ENCODE measurements around the gene AKT2. TPM values are rescaled to one million over a fixed set of nuclear protein-coding genes. Genes with fewer than 3 reads are reported as not detected.

Gene AKT2
- total RNA-seq, 1 donor from 2014 or later = 91.2 TPM

GRCh38 chr19:40191836-40192646 lies 93.1 kb downstream of the AKT2 start:
- DNase-seq (ENCODE audit: low read depth) = peak; percentile 29

DNA sequence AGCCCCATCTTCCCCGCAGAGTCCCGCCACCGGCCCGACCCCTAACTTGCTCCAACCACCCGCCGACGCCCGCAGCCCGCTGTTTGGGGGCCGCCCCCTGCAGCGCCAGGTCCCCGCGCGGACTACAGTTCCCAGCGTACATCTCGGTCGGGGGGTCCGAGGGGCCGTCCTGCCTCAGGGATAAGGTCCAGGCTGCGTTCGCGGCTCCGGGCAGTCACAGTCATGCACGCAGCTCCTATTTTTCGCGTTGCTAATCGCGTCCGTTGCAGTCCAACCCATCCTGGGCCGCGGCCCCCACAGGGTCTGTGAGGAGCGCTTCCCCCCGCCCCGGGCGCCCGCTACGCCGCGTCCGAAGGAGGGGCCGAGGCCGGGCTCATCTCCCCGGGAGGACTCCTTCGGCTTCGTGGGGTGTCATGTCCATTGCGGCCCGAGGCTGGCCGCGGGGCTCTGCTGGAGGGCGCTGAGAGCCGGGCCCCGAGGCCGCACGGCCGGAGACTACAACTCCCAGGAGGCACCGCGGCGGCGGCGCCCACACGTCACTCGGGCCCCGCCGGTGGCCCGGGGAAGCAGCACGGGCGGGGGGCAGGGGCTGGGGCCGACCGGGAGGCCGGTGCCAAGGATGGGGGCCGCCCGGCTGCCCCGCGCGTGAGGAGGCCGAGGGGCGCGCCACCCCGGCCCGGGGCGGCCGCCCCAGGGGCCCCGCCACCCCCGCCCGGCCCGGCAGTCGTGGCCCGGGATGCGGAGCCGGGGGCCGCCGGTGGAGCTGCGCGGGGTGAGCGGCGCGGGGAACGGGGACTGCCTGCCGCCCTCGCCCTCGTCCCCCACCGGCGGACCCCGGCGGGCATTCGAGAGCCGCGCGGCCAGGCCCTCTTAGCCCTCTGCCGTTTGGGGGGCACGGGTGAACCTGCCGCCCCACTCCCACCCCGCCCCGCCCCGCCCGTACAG lies 94.0 kb downstream of the AKT2 start, which contains the start of gene MAP3K10:
MAP3K10 (plus strand) TSS at position 536 of the 945 bp plus-strand sequence. CDS start 606 bp downstream, outside the sequence.
- peak; percentile 71 for DNase-seq (ENCODE audit: low read depth)

DNA sequence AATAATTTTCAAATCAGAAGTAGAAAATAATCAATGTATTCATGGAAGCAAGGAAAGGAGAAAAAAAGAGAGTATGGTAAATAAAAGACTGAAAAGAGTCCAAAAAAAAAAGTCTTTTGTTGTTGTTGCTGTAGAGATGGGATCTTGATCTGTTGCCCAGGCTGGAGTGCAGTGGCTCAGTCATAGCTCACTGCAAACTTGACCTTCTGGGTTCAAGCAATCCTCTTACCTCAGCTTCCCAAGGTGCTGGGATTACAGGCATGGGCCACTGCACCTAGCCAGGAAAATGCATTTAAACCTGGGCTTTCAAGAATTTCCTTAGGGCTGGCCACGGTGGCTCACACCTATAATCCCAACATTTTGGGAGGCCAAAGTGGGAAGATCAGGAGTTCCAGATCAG lies 100.9 kb downstream of the AKT2 start:
- no peak for DNase-seq (ENCODE audit: low read depth)

MicroRNA genes within 50 kb of the gene (microRNA counts, 767-probe panel; counts per million panel counts)
- microRNA hsa-miR-641 = not detected

Small RNA genes within 50 kb of the gene (microRNA-seq; reads per million reads assigned to microRNA genes)
- gene MIR641 = 8.1 reads per million, percentile 29 among the genes with 10 or more reads in this experiment

Other genes with a start within 250 kb of the AKT2 start
- gene ZNF780B, start 229.1 kb downstream of the AKT2 start, total RNA-seq = 7.8 and 9.8 TPM in 2 replicates
- gene ZNF780A, start 194.4 kb downstream of the AKT2 start, total RNA-seq = 11.6 and 17.3 TPM in 2 replicates
- 11.1 and 12.8 TPM in 2 replicates for gene MAP3K10, start 93.9 kb downstream of the AKT2 start, total RNA-seq
- gene TTC9B, start 67.0 kb downstream of the AKT2 start, total RNA-seq = not detected in 2 replicates
- gene CCNP, start 58.7 kb downstream of the AKT2 start, total RNA-seq = not detected in 2 replicates
- gene C19orf47, start 63.1 kb upstream of the AKT2 start, total RNA-seq = 60.5 and 67.8 TPM in 2 replicates
- gene PLD3, start 63.4 kb upstream of the AKT2 start, total RNA-seq = 740 and 993 TPM in 2 replicates
- gene HIPK4, start 104.8 kb upstream of the AKT2 start, total RNA-seq = 0.05 and 0.26 TPM in 2 replicates
- gene PRX, start 128.0 kb upstream of the AKT2 start, total RNA-seq = 2.6 and 2.8 TPM in 2 replicates
- 12.9 and 23.0 TPM in 2 replicates for gene SERTAD1, start 140.6 kb upstream of the AKT2 start, total RNA-seq
- 28.1 and 35.2 TPM in 2 replicates for gene SERTAD3, start 159.0 kb upstream of the AKT2 start, total RNA-seq
- 75.8 and 76.3 TPM in 2 replicates for gene BLVRB, start 180.4 kb upstream of the AKT2 start, total RNA-seq
- 0.31 and 1.3 TPM in 2 replicates for gene SPTBN4, start 181.7 kb upstream of the AKT2 start, total RNA-seq

Data from myocyte (in vitro differentiated cells).